PFSK-1 (cell line): ENCODE data around the gene NRIP1.
A peak's percentile ranks its signal among the peaks of the same experiment; 100 is the strongest.

Experiments
- FOXP2 ChIP-seq: optimal IDR thresholded peaks from 2 replicates; pipeline ENCODE3; 2011; ENCODE audit warnings: borderline replicate concordance, control low read depth, inconsistent platforms; ENCODE audit not compliant: insufficient read depth; ENCODE audit errors: extremely low read length, extremely low read depth
- POLR2AphosphoS5 ChIP-seq: IDR thresholded peaks from 2 replicates; pipeline ENCODE4 v1.6.1; 2012; ENCODE audit warnings: low read depth, mild to moderate bottlenecking, control low read depth, low read length, moderate library complexity
- SIN3A ChIP-seq: IDR thresholded peaks from 2 replicates; pipeline ENCODE4 v1.6.1; 2012; ENCODE audit warnings: mild to moderate bottlenecking, low read length, moderate library complexity, borderline replicate concordance; ENCODE audit not compliant: insufficient read depth
- TAF1 ChIP-seq: IDR thresholded peaks from 2 replicates; pipeline ENCODE4 v1.6.1; 2012; ENCODE audit warnings: low read length, control low read depth, borderline replicate concordance; ENCODE audit not compliant: insufficient read depth
- TF ChIP-seq, protein P1 (sequence below), 2 experiments: IDR thresholded peaks; 2 replicates each; pipeline versions ENCODE4 v1.6.1 to v1.8.0; 2011 to 2012; ENCODE audit warnings: low read depth in 2 of 2, low read length in 2 of 2, control low read depth in 1 of 2, inconsistent platforms in 1 of 2, mild to moderate bottlenecking in 1 of 2, moderate library complexity in 1 of 2; ENCODE audit not compliant: insufficient read depth in 1 of 2

The NRIP1 gene

GRCh38 chr21:15054606-15055239, 10.1 kb downstream of the NRIP1 start:
- TF ChIP-seq, protein P1, sequence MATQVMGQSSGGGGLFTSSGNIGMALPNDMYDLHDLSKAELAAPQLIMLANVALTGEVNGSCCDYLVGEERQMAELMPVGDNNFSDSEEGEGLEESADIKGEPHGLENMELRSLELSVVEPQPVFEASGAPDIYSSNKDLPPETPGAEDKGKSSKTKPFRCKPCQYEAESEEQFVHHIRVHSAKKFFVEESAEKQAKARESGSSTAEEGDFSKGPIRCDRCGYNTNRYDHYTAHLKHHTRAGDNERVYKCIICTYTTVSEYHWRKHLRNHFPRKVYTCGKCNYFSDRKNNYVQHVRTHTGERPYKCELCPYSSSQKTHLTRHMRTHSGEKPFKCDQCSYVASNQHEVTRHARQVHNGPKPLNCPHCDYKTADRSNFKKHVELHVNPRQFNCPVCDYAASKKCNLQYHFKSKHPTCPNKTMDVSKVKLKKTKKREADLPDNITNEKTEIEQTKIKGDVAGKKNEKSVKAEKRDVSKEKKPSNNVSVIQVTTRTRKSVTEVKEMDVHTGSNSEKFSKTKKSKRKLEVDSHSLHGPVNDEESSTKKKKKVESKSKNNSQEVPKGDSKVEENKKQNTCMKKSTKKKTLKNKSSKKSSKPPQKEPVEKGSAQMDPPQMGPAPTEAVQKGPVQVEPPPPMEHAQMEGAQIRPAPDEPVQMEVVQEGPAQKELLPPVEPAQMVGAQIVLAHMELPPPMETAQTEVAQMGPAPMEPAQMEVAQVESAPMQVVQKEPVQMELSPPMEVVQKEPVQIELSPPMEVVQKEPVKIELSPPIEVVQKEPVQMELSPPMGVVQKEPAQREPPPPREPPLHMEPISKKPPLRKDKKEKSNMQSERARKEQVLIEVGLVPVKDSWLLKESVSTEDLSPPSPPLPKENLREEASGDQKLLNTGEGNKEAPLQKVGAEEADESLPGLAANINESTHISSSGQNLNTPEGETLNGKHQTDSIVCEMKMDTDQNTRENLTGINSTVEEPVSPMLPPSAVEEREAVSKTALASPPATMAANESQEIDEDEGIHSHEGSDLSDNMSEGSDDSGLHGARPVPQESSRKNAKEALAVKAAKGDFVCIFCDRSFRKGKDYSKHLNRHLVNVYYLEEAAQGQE (IDR thresholded peaks at IDR 0.05; ENCODE audit: insufficient read depth in 1 of 2, low read depth in 2 of 2, low read length in 2 of 2), result no peak
- no peak for TF ChIP-seq FOXP2
- TF ChIP-seq SIN3A, result no peak
- TF ChIP-seq POLR2AphosphoS5, result no peak
- TF ChIP-seq TAF1, result no peak

GRCh38 chr21:15054089-15054488, 10.7 kb downstream of the NRIP1 start:
- TF ChIP-seq, protein P1 (IDR thresholded peaks at IDR 0.05; ENCODE audit: insufficient read depth in 1 of 2, low read depth in 2 of 2, low read length in 2 of 2), result no peak
- TF ChIP-seq POLR2AphosphoS5, result no peak
- TF ChIP-seq FOXP2, result no peak
- no peak for TF ChIP-seq TAF1
- peak; percentile 54; the same call in 1 of the 2 replicates for TF ChIP-seq SIN3A

GRCh38 chr21:15053500-15053899, 11.3 kb downstream of the NRIP1 start:
- TF ChIP-seq FOXP2 (no peak), TAF1 (no peak), SIN3A (no peak), POLR2AphosphoS5 (no peak)
- TF ChIP-seq, protein P1 (IDR thresholded peaks at IDR 0.05; ENCODE audit: insufficient read depth in 1 of 2, low read depth in 2 of 2, low read length in 2 of 2), result no peak

DNA sequence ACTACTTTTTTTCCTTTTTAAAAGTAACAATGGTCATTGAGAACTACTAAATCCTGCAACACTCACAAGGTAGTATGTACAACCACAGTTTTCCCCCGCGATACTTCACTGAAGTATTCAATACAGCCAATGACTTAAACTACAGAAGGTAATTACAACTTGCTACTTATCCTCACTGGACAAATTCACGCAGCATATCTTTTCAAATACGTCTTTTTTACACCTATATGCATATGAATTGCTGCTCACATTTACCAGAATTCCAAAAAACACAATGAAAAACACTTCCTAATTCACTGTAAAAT, 12.4 kb downstream of the NRIP1 start:
- no peak for TF ChIP-seq SIN3A
- TF ChIP-seq POLR2AphosphoS5, result no peak
- no peak for TF ChIP-seq TAF1
- TF ChIP-seq, protein P1 (IDR thresholded peaks at IDR 0.05; ENCODE audit: insufficient read depth in 1 of 2, low read depth in 2 of 2, low read length in 2 of 2), result no peak
- no peak for TF ChIP-seq FOXP2
